Panc1 (cell line): ENCODE measurements around the gene TNRC18. TPM values are rescaled to one million over a fixed set of nuclear protein-coding genes. Genes with fewer than 3 reads are reported as not detected.
A peak's percentile ranks its signal among the peaks of the same experiment; 100 is the strongest.

ENCODE experiments used
- ATAC-seq: fragments of 200-7000 bp; cut with Tn5 transposase; 2 replicates; pipeline ENCODE4 v1.9.1; 2020; ENCODE audit warnings: mild to moderate bottlenecking, moderate library complexity
- BruUV-seq: library from RNA; stranded (reverse); fragments of 400-500 nt; replicated peaks from 2 replicates; lab custom pipeline; 2021; lab: Mats Ljungman, UMichigan
- CTCF ChIA-PET: fragments of 300-600 bp; sonication (Branson Sonifier 250); formaldehyde crosslinking; loops from one replicate; lab custom pipeline; 2022; ENCODE audit warnings: antibody characterized with exemption; lab: Charles Lee
- POLR2A ChIA-PET: fragments of 300-600 bp; sonication (Branson Sonifier 250); formaldehyde crosslinking; loops from one replicate; lab custom pipeline; 2022; ENCODE audit warnings: antibody characterized with exemption; lab: Charles Lee
- DNase-seq: peaks from one replicate; pipeline ENCODE4 v3.0.0-alpha.2; 2010; ENCODE audit warnings: low read depth, low spot score
- H3K27ac ChIP-seq: 2 replicates; pipeline ENCODE4 v1.5.1; 2011; ENCODE audit warnings: mild to moderate bottlenecking, low read length, inconsistent platforms
- H3K27me3 ChIP-seq: fragments of 200-500 bp; sonication (Bioruptor generic); 2 replicates; pipeline ENCODE4 v1.6.0; 2014; ENCODE audit warnings: low read length, inconsistent platforms; ENCODE audit not compliant: control insufficient read depth, insufficient read depth
- H3K36me3 ChIP-seq: fragments of 200-500 bp; sonication (Bioruptor generic); 2 replicates; pipeline ENCODE4 v1.5.1; 2014; ENCODE audit warnings: inconsistent platforms, mild to moderate bottlenecking, low read length, moderate library complexity; ENCODE audit not compliant: control insufficient read depth, insufficient read depth
- H3K4me1 ChIP-seq: 2 replicates; pipeline ENCODE4 v1.5.1; 2011; ENCODE audit warnings: inconsistent platforms, mild to moderate bottlenecking, low read length, moderate library complexity; ENCODE audit not compliant: control insufficient read depth, insufficient read depth
- H3K4me3 ChIP-seq, 2 experiments: 2 replicates each; pipeline ENCODE4 v1.5.1; 2011 to 2012; ENCODE audit warnings: low read depth in 2 of 2, low read length in 2 of 2, mild to moderate bottlenecking in 2 of 2, inconsistent platforms in 1 of 2, moderate library complexity in 1 of 2
- H3K9me3 ChIP-seq: fragments of 200-500 bp; sonication (Bioruptor generic); 2 replicates; pipeline ENCODE4 v1.5.1; 2014; ENCODE audit warnings: low read depth, mild to moderate bottlenecking, inconsistent platforms, low read length, moderate library complexity; ENCODE audit not compliant: control insufficient read depth, insufficient read depth
- POLR2AphosphoS5 ChIP-seq: IDR thresholded peaks from 2 replicates; pipeline ENCODE4 v1.6.1; 2012; ENCODE audit warnings: mild to moderate bottlenecking, low read depth, low read length, moderate library complexity
- SIN3A ChIP-seq: IDR thresholded peaks from 2 replicates; pipeline ENCODE4 v1.6.1; 2012; ENCODE audit warnings: low read depth, mild to moderate bottlenecking, low read length, moderate library complexity, borderline replicate concordance; ENCODE audit not compliant: insufficient read depth
- TCF7L2 ChIP-seq: IDR thresholded peaks from 2 replicates; pipeline ENCODE4 v1.6.1; 2011; ENCODE audit warnings: mild to moderate bottlenecking, low read depth, low read length, inconsistent platforms
- in situ Hi-C: cut with HindIII; loops from 2 replicates; pipeline ENCODE4 v1.10.0; 2016; ENCODE audit warnings: low sequenced_read_pairs, low pct_unique_long_range_greater_than_20kb
- intact Hi-C: fragments of 100-400 bp; cut with micrococcal nuclease; formaldehyde crosslinking; loops from one replicate; pipeline ENCODE4 v1.10.0; 2022; ENCODE audit not compliant: unreplicated experiment
- total RNA-seq: library from RNA; stranded (reverse); gene quantifications from one replicate; pipeline ENCODE4 v1.2.1, GENCODE V29; 2021; ENCODE audit not compliant: unreplicated experiment
- TF ChIP-seq, protein P1 (sequence below), 2 experiments: IDR thresholded peaks; 2 replicates each; pipeline ENCODE4 v1.6.1; 2011 to 2012; ENCODE audit warnings: low read depth in 2 of 2, control low read depth in 1 of 2, low read length in 1 of 2, mild to moderate bottlenecking in 1 of 2, moderate library complexity in 1 of 2; ENCODE audit not compliant: insufficient read depth in 1 of 2
- TF ChIP-seq, protein P2 (sequence below): fragments of 450-650 bp; IDR thresholded peaks from 2 replicates; pipeline ENCODE4 v1.5.1; 2017; ENCODE audit warnings: mild to moderate bottlenecking

The TNRC18 gene
- total RNA-seq, 1 experiment from 2014 or later: 148 TPM

DNA sequence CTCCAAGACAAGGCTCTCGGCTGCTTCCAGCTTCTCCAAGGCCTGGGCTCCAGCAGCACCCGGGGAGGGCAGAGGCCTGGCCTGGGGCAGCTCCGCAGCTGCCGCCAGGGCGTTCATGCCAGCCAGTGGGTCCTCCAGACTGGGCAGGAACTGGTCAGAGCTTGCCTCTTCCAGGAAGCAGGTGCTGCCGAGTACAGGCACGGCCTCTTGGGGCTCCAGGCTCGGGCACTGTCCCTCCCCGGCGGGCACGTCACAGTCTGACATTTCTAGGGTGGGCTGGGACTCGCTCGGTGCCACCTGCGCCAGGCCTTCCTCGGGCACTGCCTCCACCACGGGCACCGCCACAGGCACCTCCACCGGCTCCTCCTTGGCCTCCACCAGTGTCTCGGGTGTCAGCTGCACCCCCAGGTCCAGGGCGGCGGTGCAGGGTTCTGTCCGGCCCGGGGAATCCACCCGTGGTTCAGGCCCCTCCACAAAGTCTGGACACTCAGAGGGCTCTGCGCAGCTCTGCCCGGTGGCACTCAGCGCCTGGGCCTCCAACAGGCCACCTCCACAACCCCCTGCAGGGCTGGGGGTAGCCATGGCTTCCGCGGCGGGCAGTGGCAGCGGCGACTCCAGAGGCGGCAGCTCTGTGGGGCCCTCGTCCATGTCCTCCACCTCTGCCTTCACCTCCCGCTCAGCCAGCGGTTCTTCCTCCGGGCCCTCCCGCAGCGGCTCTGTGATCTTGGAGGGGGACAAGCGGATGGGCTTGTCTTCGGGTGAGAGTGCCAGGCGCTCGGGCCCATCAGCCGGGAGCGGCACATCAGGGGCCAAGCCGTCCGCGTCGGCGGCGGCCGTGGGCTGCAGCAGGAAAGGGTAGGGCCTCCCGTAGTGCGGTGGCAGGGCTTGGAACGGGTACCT, 52.9 kb downstream of the TNRC18 start:
- TF ChIP-seq SIN3A (no peak), POLR2AphosphoS5 (no peak), TCF7L2 (no peak)
- TF ChIP-seq, protein P1, sequence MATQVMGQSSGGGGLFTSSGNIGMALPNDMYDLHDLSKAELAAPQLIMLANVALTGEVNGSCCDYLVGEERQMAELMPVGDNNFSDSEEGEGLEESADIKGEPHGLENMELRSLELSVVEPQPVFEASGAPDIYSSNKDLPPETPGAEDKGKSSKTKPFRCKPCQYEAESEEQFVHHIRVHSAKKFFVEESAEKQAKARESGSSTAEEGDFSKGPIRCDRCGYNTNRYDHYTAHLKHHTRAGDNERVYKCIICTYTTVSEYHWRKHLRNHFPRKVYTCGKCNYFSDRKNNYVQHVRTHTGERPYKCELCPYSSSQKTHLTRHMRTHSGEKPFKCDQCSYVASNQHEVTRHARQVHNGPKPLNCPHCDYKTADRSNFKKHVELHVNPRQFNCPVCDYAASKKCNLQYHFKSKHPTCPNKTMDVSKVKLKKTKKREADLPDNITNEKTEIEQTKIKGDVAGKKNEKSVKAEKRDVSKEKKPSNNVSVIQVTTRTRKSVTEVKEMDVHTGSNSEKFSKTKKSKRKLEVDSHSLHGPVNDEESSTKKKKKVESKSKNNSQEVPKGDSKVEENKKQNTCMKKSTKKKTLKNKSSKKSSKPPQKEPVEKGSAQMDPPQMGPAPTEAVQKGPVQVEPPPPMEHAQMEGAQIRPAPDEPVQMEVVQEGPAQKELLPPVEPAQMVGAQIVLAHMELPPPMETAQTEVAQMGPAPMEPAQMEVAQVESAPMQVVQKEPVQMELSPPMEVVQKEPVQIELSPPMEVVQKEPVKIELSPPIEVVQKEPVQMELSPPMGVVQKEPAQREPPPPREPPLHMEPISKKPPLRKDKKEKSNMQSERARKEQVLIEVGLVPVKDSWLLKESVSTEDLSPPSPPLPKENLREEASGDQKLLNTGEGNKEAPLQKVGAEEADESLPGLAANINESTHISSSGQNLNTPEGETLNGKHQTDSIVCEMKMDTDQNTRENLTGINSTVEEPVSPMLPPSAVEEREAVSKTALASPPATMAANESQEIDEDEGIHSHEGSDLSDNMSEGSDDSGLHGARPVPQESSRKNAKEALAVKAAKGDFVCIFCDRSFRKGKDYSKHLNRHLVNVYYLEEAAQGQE (IDR thresholded peaks at IDR 0.05; ENCODE audit: insufficient read depth in 1 of 2, low read depth in 2 of 2, low read length in 1 of 2): no peak
- TF ChIP-seq, protein P2, sequence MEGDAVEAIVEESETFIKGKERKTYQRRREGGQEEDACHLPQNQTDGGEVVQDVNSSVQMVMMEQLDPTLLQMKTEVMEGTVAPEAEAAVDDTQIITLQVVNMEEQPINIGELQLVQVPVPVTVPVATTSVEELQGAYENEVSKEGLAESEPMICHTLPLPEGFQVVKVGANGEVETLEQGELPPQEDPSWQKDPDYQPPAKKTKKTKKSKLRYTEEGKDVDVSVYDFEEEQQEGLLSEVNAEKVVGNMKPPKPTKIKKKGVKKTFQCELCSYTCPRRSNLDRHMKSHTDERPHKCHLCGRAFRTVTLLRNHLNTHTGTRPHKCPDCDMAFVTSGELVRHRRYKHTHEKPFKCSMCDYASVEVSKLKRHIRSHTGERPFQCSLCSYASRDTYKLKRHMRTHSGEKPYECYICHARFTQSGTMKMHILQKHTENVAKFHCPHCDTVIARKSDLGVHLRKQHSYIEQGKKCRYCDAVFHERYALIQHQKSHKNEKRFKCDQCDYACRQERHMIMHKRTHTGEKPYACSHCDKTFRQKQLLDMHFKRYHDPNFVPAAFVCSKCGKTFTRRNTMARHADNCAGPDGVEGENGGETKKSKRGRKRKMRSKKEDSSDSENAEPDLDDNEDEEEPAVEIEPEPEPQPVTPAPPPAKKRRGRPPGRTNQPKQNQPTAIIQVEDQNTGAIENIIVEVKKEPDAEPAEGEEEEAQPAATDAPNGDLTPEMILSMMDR: no peak
- no peaks in the 10 kb centered on the region for H3K9me3 ChIP-seq
- H3K27ac ChIP-seq: no peak overlapping the region
- ChIA-PET CTCF (no interaction called here), POLR2A (no interaction called here)
- peaks cover 7% of the 10 kb centered on the region for H3K4me1 ChIP-seq
- H3K36me3 ChIP-seq: peaks cover 5% of the 10 kb centered on the region; the same call in 1 of the 2 replicates
- intact Hi-C loops: no loop called here
- H3K4me3 ChIP-seq: no peak overlapping the region
- in situ Hi-C loops: no loop called here
- ATAC-seq (no peak), DNase-seq (no peak)
- no peaks in the 10 kb centered on the region for H3K27me3 ChIP-seq
- TSS peak; percentile 54 for BruUV-seq

DNA sequence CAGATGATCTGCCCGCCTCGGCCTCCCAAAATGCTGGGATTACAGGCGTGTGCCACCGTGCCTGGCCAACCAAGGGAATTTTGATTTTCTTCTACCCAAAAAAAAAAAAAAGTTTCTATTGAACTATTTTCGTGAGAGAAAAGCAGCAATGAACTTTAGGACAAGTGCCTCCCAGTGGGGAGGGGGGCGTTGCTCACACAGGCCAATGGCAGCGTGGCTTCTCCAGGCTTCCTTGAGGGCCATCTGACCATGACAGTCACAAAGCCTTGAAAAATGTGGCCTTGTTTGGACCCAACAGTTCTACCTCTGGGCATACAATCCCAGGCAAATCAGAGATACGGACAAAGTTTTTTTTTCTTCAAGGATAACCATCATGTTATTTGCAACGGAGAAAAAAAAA, 56.0 kb downstream of the TNRC18 start:
- no TSS peak for BruUV-seq
- TF ChIP-seq, protein P1 (IDR thresholded peaks at IDR 0.05; ENCODE audit: insufficient read depth in 1 of 2, low read depth in 2 of 2, low read length in 1 of 2): no peak
- TF ChIP-seq POLR2AphosphoS5: no peak
- no peak for TF ChIP-seq TCF7L2
- TF ChIP-seq, protein P2: no peak
- no peak for TF ChIP-seq SIN3A
- ChIA-PET POLR2A (no interaction called here), CTCF (interaction anchor here (1.6 kb wide), 1 partner anchor 83 kb away, joined by 5 read pairs; no protein-coding TSS in a partner anchor)
- DNase-seq (no peak), ATAC-seq (no peak)
- intact Hi-C loops: no loop called here
- Histone ChIP-seq H3K9me3 (no peaks in the 10 kb centered on the region), H3K36me3 (no peaks in the 10 kb centered on the region; the same call in 1 of the 2 replicates), H3K4me3 (no peak overlapping the region), H3K27ac (no peak overlapping the region), H3K27me3 (no peaks in the 10 kb centered on the region), H3K4me1 (peaks cover 7% of the 10 kb centered on the region)
- in situ Hi-C loops: no loop called here
